ENCODE data around the gene ADGRV1. TPM values are rescaled to one million over a fixed set of nuclear protein-coding genes. Genes with fewer than 3 reads are reported as not detected.
A peak's percentile ranks its signal among the peaks of the same experiment; 100 is the strongest.

Gene ADGRV1
- total and polyA plus RNA-seq, 9 of the 15 experiments (the other 6 are each of a cell fraction or from before 2014, with no cell fraction given) = 21.7 to 156 (median 58.2) TPM

GRCh38 chr5:90645024-90645610, 86.5 kb downstream of the ADGRV1 start (continued):
- TF ChIP-seq ZNF280A (IDR thresholded peaks at IDR 0.05; ENCODE audit: low read depth, partially characterized antibody) (no peak), FOS (IDR thresholded peaks at IDR 0.05; ENCODE audit: extremely low read depth, insufficient read length) (peak; percentile 71), ZBED1 (IDR thresholded peaks at IDR 0.05) (peak; percentile 86; the same call in 1 of the 2 replicates), SRSF7 (optimal IDR thresholded peaks at IDR 0.05; ENCODE audit: low read depth, low read length) (no peak), HINFP (tag; conservative IDR thresholded peaks at IDR 0.05; ENCODE audit: low read depth) (0 out of 2 replicates have a peak, but pooled peaks have one; percentile 24), MBD2 (IDR thresholded peaks at IDR 0.05; ENCODE audit: borderline replicate concordance, low read depth) (peak; percentile 67), ESRRA (IDR thresholded peaks at IDR 0.05; ENCODE audit: borderline replicate concordance, low read depth) (peak; percentile 97), SP2 (IDR thresholded peaks at IDR 0.05; ENCODE audit: extremely low read depth, low read depth, low read length, poor library complexity, severe bottlenecking) (no peak), POLR2AphosphoS2 (IDR thresholded peaks at IDR 0.05; ENCODE audit: low read length) (peak; percentile 68; the same call in 1 of the 2 replicates), WHSC1 (IDR thresholded peaks at IDR 0.05; ENCODE audit: low read length) (no peak), ZNF444 (CRISPR knock-in tag; IDR thresholded peaks at IDR 0.05) (no peak), ZBTB8A (IDR thresholded peaks at IDR 0.05; ENCODE audit: partially characterized antibody) (no peak)
- TF ChIP-seq, protein P1, sequence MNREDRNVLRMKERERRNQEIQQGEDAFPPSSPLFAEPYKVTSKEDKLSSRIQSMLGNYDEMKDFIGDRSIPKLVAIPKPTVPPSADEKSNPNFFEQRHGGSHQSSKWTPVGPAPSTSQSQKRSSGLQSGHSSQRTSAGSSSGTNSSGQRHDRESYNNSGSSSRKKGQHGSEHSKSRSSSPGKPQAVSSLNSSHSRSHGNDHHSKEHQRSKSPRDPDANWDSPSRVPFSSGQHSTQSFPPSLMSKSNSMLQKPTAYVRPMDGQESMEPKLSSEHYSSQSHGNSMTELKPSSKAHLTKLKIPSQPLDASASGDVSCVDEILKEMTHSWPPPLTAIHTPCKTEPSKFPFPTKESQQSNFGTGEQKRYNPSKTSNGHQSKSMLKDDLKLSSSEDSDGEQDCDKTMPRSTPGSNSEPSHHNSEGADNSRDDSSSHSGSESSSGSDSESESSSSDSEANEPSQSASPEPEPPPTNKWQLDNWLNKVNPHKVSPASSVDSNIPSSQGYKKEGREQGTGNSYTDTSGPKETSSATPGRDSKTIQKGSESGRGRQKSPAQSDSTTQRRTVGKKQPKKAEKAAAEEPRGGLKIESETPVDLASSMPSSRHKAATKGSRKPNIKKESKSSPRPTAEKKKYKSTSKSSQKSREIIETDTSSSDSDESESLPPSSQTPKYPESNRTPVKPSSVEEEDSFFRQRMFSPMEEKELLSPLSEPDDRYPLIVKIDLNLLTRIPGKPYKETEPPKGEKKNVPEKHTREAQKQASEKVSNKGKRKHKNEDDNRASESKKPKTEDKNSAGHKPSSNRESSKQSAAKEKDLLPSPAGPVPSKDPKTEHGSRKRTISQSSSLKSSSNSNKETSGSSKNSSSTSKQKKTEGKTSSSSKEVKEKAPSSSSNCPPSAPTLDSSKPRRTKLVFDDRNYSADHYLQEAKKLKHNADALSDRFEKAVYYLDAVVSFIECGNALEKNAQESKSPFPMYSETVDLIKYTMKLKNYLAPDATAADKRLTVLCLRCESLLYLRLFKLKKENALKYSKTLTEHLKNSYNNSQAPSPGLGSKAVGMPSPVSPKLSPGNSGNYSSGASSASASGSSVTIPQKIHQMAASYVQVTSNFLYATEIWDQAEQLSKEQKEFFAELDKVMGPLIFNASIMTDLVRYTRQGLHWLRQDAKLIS (CRISPR knock-in tag; IDR thresholded peaks at IDR 0.05) = no peak; the same call in 1 of the 2 replicates
- TF ChIP-seq, protein P2, sequence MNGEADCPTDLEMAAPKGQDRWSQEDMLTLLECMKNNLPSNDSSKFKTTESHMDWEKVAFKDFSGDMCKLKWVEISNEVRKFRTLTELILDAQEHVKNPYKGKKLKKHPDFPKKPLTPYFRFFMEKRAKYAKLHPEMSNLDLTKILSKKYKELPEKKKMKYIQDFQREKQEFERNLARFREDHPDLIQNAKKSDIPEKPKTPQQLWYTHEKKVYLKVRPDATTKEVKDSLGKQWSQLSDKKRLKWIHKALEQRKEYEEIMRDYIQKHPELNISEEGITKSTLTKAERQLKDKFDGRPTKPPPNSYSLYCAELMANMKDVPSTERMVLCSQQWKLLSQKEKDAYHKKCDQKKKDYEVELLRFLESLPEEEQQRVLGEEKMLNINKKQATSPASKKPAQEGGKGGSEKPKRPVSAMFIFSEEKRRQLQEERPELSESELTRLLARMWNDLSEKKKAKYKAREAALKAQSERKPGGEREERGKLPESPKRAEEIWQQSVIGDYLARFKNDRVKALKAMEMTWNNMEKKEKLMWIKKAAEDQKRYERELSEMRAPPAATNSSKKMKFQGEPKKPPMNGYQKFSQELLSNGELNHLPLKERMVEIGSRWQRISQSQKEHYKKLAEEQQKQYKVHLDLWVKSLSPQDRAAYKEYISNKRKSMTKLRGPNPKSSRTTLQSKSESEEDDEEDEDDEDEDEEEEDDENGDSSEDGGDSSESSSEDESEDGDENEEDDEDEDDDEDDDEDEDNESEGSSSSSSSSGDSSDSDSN (IDR thresholded peaks at IDR 0.05; ENCODE audit: borderline replicate concordance in 1 of 2, low read depth in 2 of 2, low read length in 2 of 2) = no peak
- TF ChIP-seq, protein P3, sequence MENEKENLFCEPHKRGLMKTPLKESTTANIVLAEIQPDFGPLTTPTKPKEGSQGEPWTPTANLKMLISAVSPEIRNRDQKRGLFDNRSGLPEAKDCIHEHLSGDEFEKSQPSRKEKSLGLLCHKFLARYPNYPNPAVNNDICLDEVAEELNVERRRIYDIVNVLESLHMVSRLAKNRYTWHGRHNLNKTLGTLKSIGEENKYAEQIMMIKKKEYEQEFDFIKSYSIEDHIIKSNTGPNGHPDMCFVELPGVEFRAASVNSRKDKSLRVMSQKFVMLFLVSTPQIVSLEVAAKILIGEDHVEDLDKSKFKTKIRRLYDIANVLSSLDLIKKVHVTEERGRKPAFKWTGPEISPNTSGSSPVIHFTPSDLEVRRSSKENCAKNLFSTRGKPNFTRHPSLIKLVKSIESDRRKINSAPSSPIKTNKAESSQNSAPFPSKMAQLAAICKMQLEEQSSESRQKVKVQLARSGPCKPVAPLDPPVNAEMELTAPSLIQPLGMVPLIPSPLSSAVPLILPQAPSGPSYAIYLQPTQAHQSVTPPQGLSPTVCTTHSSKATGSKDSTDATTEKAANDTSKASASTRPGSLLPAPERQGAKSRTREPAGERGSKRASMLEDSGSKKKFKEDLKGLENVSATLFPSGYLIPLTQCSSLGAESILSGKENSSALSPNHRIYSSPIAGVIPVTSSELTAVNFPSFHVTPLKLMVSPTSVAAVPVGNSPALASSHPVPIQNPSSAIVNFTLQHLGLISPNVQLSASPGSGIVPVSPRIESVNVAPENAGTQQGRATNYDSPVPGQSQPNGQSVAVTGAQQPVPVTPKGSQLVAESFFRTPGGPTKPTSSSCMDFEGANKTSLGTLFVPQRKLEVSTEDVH (IDR thresholded peaks at IDR 0.05; ENCODE audit: low read depth, partially characterized antibody) = no peak

Data from K562 (cell line).